SIG-M5 treated with dmso at 0.1 percent for 504 hours (cell line): ENCODE data around the gene MAPK11.

ENCODE experiments used
- DNase-seq: peaks from one replicate; lab custom pipeline; 2025; ENCODE audit not compliant: unreplicated experiment; lab: John Stamatoyannopoulos, UW

MAPK11 gene

GRCh38 chr22:50250555-50251476, 19.4 kb downstream of the MAPK11 start, which contains the start of gene HDAC10:
HDAC10 (minus strand) TSS chr22:50251265; CDS start chr22:50251032, 233 bp downstream.
- DNase-seq: peak; percentile 79

GRCh38 chr22:50250249-50250554, 20.0 kb downstream of the MAPK11 start:
- DNase-seq: no peak

DNA sequence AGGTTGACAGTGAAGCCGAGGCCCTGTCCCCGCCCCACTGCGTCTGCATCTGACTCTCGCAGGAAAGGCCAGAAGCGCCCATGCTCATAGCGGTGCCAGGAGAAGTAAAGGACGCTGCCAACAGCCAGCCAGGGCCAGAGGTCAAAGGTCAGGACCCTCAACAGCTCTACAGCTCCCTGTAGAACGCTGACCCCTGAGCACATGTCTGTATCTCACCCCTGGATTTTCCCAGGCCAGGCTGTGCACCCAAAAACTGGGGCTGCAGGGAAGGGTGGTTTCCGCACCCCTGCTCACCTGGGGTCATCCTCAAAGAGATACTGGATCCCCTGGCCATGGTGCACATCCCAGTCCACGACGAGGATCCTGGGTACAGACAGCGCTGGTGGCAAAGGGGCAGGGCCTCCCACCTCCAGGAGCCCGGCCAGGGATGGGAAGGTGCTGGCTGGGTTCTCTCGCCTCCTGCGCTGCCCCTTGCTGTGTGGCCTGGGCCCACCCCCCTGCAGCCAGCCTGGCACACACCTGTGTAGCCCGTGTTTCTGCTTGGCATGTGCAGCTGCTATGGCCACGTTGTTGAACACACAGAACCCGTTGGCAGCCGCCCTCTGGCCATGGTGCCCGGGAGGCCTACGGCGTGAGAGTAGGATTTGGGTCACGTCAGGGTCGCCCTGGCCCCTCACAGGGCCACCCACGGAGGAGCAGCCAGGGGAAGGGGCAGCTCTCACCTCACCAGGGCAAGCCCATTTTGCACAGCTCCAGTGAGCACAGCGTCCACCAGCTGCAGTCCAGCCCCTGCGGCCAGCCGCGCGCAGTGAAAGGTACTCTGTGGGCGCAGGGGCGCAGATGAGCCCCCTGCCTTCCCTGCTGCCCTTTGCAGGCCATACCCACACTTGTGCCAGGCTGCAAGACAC, 20.6 kb downstream of the MAPK11 start:
- DNase-seq: no peak

GRCh38 chr22:50248196-50249081, 21.7 kb downstream of the MAPK11 start:
- DNase-seq: no peak

DNA sequence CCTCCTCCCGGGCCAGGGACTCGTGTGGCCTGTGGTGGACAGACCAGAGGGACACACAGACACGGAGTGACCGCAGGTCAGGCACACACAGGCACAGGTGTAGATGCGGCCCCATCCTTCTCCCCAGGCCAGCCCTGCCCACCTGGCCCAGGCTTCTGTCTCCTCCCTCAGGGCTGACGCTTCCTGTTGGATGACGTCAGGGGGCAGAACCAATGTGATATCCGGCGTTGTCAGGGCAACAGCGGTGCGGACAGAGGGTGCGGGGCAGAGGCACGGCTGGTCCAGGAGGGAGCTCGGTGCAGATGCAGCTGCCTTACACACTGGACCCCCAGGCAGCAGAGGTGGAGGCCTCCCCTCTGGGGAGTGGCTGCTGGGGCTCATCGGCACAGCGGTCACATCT, 22.4 kb downstream of the MAPK11 start:
- DNase-seq: peak; percentile 9

- no peak for DNase-seq
These were observed 23.7 kb downstream of the MAPK11 start for GRCh38 chr22:50246242-50247175.

GRCh38 chr22:50245214-50246072, 24.7 kb downstream of the MAPK11 start:
- DNase-seq: no peak

- peak; percentile 83 for DNase-seq
These were observed 25.6 kb downstream of the MAPK11 start, which contains the start of gene TUBGCP6 for GRCh38 chr22:50244420-50245213. TUBGCP6 (minus strand) TSS chr22:50245023; CDS start chr22:50244459, 564 bp downstream.

DNA sequence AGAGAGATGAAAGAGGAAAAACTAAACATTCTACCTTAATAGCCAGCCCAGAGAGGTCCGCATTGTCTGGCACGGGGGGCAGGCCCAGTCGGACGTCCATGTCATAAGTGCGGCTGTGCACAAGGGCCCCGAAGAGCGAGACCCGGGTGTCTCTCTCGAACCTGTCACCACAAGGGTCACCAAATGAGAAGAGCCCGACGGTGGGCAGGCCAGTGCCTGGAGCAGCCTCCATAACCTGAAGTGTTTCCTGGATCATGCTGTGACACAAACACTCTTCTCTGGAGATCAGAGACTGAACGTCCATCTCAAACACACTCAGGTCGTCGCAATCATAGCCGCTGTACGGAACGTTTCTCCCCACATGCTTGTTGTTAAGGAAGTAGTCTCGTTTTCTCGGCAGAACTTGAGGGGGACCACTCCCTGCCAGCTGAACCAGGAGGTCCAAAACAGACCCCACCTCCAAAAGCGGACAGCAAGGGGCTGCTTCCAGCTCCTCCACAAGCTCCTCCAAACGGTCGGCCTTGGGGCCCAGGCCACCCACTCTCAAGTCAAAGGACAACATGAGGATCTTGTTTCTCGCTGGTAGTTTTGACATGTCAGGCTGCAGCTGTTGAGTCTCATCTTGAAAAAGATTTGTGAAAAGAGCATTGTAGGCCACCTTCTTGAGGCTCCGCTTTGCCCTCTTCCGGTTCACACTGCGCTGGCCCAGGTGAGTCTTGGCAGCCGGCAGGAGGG, 26.3 kb downstream of the MAPK11 start:
- peak; percentile 16 for DNase-seq

DNA sequence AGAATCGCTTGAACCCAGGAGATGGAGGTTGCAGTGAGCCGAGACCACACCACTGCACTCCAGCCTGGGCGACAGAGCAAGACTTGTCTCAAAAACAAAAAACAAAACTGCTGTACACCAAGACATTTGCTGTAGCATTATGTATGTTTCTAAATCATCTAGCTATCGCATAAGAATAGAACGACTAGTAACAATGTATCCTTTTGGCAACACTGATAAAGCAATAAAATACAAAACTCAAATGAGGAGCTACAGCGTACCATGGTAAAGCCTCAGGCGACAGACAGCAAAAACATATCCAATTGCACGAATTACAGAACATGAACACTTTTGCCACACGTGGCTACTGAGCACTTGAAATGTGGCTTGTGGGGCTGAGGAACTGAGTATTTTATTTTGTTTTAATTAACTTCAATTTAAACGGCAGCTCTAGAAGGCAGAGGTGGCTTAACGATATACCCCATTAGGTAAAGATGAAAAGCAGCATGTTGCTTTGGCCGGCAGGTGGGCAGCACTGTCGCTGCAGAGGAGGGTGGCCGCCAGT, 27.7 kb downstream of the MAPK11 start:
- peak; percentile 5 for DNase-seq

- no peak for DNase-seq
These were observed 31.4 kb downstream of the MAPK11 start for GRCh38 chr22:50238755-50239154.

GRCh38 chr22:50236731-50237409, 33.3 kb downstream of the MAPK11 start:
- peak; percentile 5 for DNase-seq

DNA sequence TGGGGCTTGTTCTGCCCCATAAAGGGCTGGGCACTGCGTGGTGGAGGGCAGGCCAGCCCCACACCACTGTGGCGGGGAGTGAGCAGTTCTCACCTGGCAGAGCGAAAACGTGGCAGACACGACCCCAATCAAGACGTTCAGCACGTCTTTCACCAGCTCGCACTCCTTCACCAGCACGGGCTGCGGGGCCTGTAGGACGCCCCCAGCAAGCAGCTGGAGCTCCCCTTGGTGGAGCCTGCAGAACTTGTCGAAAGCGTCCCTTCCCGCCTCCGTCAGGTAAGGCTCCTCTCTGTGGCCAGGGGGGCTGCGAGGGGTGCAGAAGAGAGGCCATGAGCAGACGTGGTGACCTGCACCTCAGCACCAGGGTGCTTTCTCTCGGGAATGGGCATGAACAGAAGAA, 37.0 kb downstream of the MAPK11 start:
- no peak for DNase-seq

- DNase-seq: no peak
These were observed 37.6 kb downstream of the MAPK11 start for GRCh38 chr22:50232481-50233151.

DNA sequence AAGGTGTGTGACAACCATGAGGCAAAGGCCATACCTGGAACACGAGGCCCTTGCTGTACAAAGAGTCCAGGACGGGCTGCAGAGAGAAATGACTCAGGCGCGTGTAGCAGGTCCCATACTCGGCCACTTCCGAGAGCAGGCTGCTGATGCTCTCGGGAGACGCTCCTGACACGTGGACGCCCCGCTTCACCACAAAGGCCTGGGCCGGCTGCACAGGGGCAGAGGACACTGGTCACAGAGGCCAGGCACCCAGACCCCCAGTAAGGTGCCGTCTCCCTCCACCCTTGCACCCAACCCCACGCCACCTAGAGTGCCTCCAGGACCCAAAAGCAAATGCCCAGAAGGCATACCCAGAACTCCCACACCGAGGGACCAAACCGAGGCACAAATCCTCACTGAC, 40.8 kb downstream of the MAPK11 start:
- no peak for DNase-seq

GRCh38 chr22:50228366-50228765, 41.8 kb downstream of the MAPK11 start:
- no peak for DNase-seq
